ENCODE data around the gene CES4A.
A peak's percentile ranks its signal among the peaks of the same experiment; 100 is the strongest.

Gene CES4A

GRCh38 chr16:67026570-67026969 is 38.2 kb downstream of the CES4A start:
- DNase-seq (ENCODE audit: low spot score): no peak
- Histone ChIP-seq H3K4me3 (ENCODE audit: low read length in 2 of 2) (no peak overlapping the region), H3K4me1 (ENCODE audit: control insufficient read depth in 2 of 2, insufficient read depth in 1 of 2, low read depth in 1 of 2, low read length in 2 of 2) (peaks cover 3 to 6% of the 10 kb centered on the region in 2 donors), H3K9ac (ENCODE audit: low read depth, low read length, poor library complexity) (no peak overlapping the region), H3K36me3 (replicated peaks in 1 of 2; ENCODE audit: control insufficient read depth in 2 of 2, insufficient read depth in 2 of 2, low read length in 2 of 2) (peaks cover 0 to 10% of the 10 kb centered on the region in 2 donors), H3K27ac (replicated peaks; ENCODE audit: low read length) (no peak overlapping the region), H4K91ac (ENCODE audit: low read depth, low read length, poor library complexity) (no peak overlapping the region), H3K14ac (ENCODE audit: low read length) (no peak overlapping the region), H3K18ac (ENCODE audit: low read length) (no peak overlapping the region), H3K4ac (ENCODE audit: low read length) (no peak overlapping the region), H3K27me3 (ENCODE audit: control insufficient read depth in 3 of 3, insufficient read depth in 3 of 3, low read depth in 1 of 3, low read length in 3 of 3) (no peaks in the 10 kb centered on the region), H2BK15ac (ENCODE audit: low read length) (no peak overlapping the region), H2BK12ac (ENCODE audit: low read length) (no peak overlapping the region), H3K4me2 (ENCODE audit: insufficient read depth, low read length, poor library complexity, severe bottlenecking) (no peak overlapping the region), H3K9me3 (replicated peaks in 1 of 2; ENCODE audit: control insufficient read depth in 2 of 2, insufficient read depth in 1 of 2, low read depth in 1 of 2, low read length in 2 of 2) (no peaks in the 10 kb centered on the region), H3K23ac (ENCODE audit: low read depth, low read length, poor library complexity) (no peak overlapping the region), H2BK120ac (ENCODE audit: low read depth, low read length) (no peak overlapping the region), H4K8ac (ENCODE audit: low read depth, low read length) (no peak overlapping the region), H2AFZ (ENCODE audit: low read length) (no peak overlapping the region), H2BK5ac (ENCODE audit: low read length) (no peak overlapping the region), H3K79me1 (ENCODE audit: low read depth, low read length) (peaks cover 9% of the 10 kb centered on the region), H2AK5ac (ENCODE audit: low read depth, low read length) (no peak overlapping the region)
- WGBS, 2 donors (ENCODE audit: extremely low coverage in 2 of 2, insufficient read length in 2 of 2, insufficient replicate concordance in 1 of 2): no CpG with 5 or more reads among the region's 4 CpGs

GRCh38 chr16:67027046-67027445 is 38.7 kb downstream of the CES4A start:
- no peak overlapping the region for H3K27ac ChIP-seq (replicated peaks; ENCODE audit: low read length)
- no CpG with 5 or more reads among the region's 6 CpGs for WGBS, 2 donors (ENCODE audit: extremely low coverage in 2 of 2, insufficient read length in 2 of 2, insufficient replicate concordance in 1 of 2)
- no peak overlapping the region for H2BK15ac ChIP-seq (ENCODE audit: low read length)
- no peak overlapping the region for H2AFZ ChIP-seq (ENCODE audit: low read length)
- H3K4me1 ChIP-seq (ENCODE audit: control insufficient read depth in 2 of 2, insufficient read depth in 1 of 2, low read depth in 1 of 2, low read length in 2 of 2): peaks cover 3 to 6% of the 10 kb centered on the region in 2 donors
- H2BK5ac ChIP-seq (ENCODE audit: low read length): no peak overlapping the region
- no peak overlapping the region for H3K9ac ChIP-seq (ENCODE audit: low read depth, low read length, poor library complexity)
- H2BK120ac ChIP-seq (ENCODE audit: low read depth, low read length): no peak overlapping the region
- H3K18ac ChIP-seq (ENCODE audit: low read length): no peak overlapping the region
- no peaks in the 10 kb centered on the region for H3K9me3 ChIP-seq (replicated peaks in 1 of 2; ENCODE audit: control insufficient read depth in 2 of 2, insufficient read depth in 1 of 2, low read depth in 1 of 2, low read length in 2 of 2)
- no peak overlapping the region for H3K4ac ChIP-seq (ENCODE audit: low read length)
- H2BK12ac ChIP-seq (ENCODE audit: low read length): no peak overlapping the region
- no peak overlapping the region for H3K23ac ChIP-seq (ENCODE audit: low read depth, low read length, poor library complexity)
- H4K91ac ChIP-seq (ENCODE audit: low read depth, low read length, poor library complexity): no peak overlapping the region
- H3K14ac ChIP-seq (ENCODE audit: low read length): no peak overlapping the region
- DNase-seq (ENCODE audit: low spot score): no peak
- H4K8ac ChIP-seq (ENCODE audit: low read depth, low read length): no peak overlapping the region
- H2AK5ac ChIP-seq (ENCODE audit: low read depth, low read length): no peak overlapping the region
- peaks cover 9% of the 10 kb centered on the region for H3K79me1 ChIP-seq (ENCODE audit: low read depth, low read length)
- H3K4me2 ChIP-seq (ENCODE audit: insufficient read depth, low read length, poor library complexity, severe bottlenecking): no peak overlapping the region
- H3K36me3 ChIP-seq (replicated peaks in 1 of 2; ENCODE audit: control insufficient read depth in 2 of 2, insufficient read depth in 2 of 2, low read length in 2 of 2): peaks cover 0 to 14% of the 10 kb centered on the region in 2 donors
- H3K4me3 ChIP-seq (ENCODE audit: low read length in 2 of 2): no peak overlapping the region
- no peaks in the 10 kb centered on the region for H3K27me3 ChIP-seq (ENCODE audit: control insufficient read depth in 3 of 3, insufficient read depth in 3 of 3, low read depth in 1 of 3, low read length in 3 of 3)

- peak overlapping the region; percentile 87 for H3K4me2 ChIP-seq (ENCODE audit: insufficient read depth, low read length, poor library complexity, severe bottlenecking)
- no CpG with 5 or more reads among the region's 10 CpGs for WGBS, 2 donors (ENCODE audit: extremely low coverage in 2 of 2, insufficient read length in 2 of 2, insufficient replicate concordance in 1 of 2)
- H3K9ac ChIP-seq (ENCODE audit: low read depth, low read length, poor library complexity): peak overlapping the region; percentile 86
- H3K9me3 ChIP-seq (replicated peaks in 1 of 2; ENCODE audit: control insufficient read depth in 2 of 2, insufficient read depth in 1 of 2, low read depth in 1 of 2, low read length in 2 of 2): peaks cover 0 to 3% of the 10 kb centered on the region in 2 donors
- no peak overlapping the region for H3K14ac ChIP-seq (ENCODE audit: low read length)
- H4K8ac ChIP-seq (ENCODE audit: low read depth, low read length): peak overlapping the region; percentile 86
- H3K23ac ChIP-seq (ENCODE audit: low read depth, low read length, poor library complexity): no peak overlapping the region
- peaks cover 10% of the 10 kb centered on the region for H3K79me1 ChIP-seq (ENCODE audit: low read depth, low read length)
- H3K36me3 ChIP-seq (replicated peaks in 1 of 2; ENCODE audit: control insufficient read depth in 2 of 2, insufficient read depth in 2 of 2, low read length in 2 of 2): peaks cover 3 to 26% of the 10 kb centered on the region in 2 donors
- peak overlapping the region; percentile 71 to 80 for H3K4me3 ChIP-seq (ENCODE audit: low read length in 2 of 2)
- peak overlapping the region; percentile 46 for H2BK12ac ChIP-seq (ENCODE audit: low read length)
- H2BK120ac ChIP-seq (ENCODE audit: low read depth, low read length): no peak overlapping the region
- H2AK5ac ChIP-seq (ENCODE audit: low read depth, low read length): peak overlapping the region; percentile 61
- peak overlapping the region; percentile 84 for H2BK5ac ChIP-seq (ENCODE audit: low read length)
- H2AFZ ChIP-seq (ENCODE audit: low read length): peak overlapping the region; percentile 96
- no peak overlapping the region for H3K4ac ChIP-seq (ENCODE audit: low read length)
- no peak for DNase-seq (ENCODE audit: low spot score)
- no peak overlapping the region for H4K91ac ChIP-seq (ENCODE audit: low read depth, low read length, poor library complexity)
- no peaks in the 10 kb centered on the region for H3K27me3 ChIP-seq (ENCODE audit: control insufficient read depth in 3 of 3, insufficient read depth in 3 of 3, low read depth in 1 of 3, low read length in 3 of 3)
- peak overlapping the region; percentile 97 for H2BK15ac ChIP-seq (ENCODE audit: low read length)
- peak overlapping the region; percentile 60 for H3K27ac ChIP-seq (replicated peaks; ENCODE audit: low read length)
- H3K18ac ChIP-seq (ENCODE audit: low read length): peak overlapping the region; percentile 95
- peaks cover 3 to 6% of the 10 kb centered on the region in 2 donors for H3K4me1 ChIP-seq (ENCODE audit: control insufficient read depth in 2 of 2, insufficient read depth in 1 of 2, low read depth in 1 of 2, low read length in 2 of 2)
Measured at GRCh38 chr16:67028167-67028695, 39.8 kb downstream of the CES4A start.

GRCh38 chr16:67028696-67029253 is 40.4 kb downstream of the CES4A start, which contains the start of gene CBFB:
Gene CBFB (plus strand): TSS chr16:67029149. CDS start chr16:67029408, 259 bp downstream.
- peak within 1 kb of the TSS; percentile 93 for H3K23ac ChIP-seq (ENCODE audit: low read depth, low read length, poor library complexity)
- H3K18ac ChIP-seq (ENCODE audit: low read length): peak within 1 kb of the TSS; percentile 97
- peaks cover 3 to 6% of the 10 kb centered on the region in 2 donors for H3K4me1 ChIP-seq (ENCODE audit: control insufficient read depth in 2 of 2, insufficient read depth in 1 of 2, low read depth in 1 of 2, low read length in 2 of 2)
- H2BK5ac ChIP-seq (ENCODE audit: low read length): peak within 1 kb of the TSS; percentile 94
- peaks cover 0 to 3% of the 10 kb centered on the region in 2 donors for H3K9me3 ChIP-seq (replicated peaks in 1 of 2; ENCODE audit: control insufficient read depth in 2 of 2, insufficient read depth in 1 of 2, low read depth in 1 of 2, low read length in 2 of 2)
- peak within 1 kb of the TSS; percentile 58 for H2BK12ac ChIP-seq (ENCODE audit: low read length)
- peak within 1 kb of the TSS; percentile 87 for H3K4me2 ChIP-seq (ENCODE audit: insufficient read depth, low read length, poor library complexity, severe bottlenecking)
- H4K8ac ChIP-seq (ENCODE audit: low read depth, low read length): peak within 1 kb of the TSS; percentile 86
- H2BK15ac ChIP-seq (ENCODE audit: low read length): peak within 1 kb of the TSS; percentile 98
- H3K9ac ChIP-seq (ENCODE audit: low read depth, low read length, poor library complexity): peak within 1 kb of the TSS; percentile 99
- peak within 1 kb of the TSS; percentile 96 for H2AFZ ChIP-seq (ENCODE audit: low read length)
- DNase-seq (ENCODE audit: low spot score): peak; percentile 86
- WGBS, 2 donors (ENCODE audit: extremely low coverage in 2 of 2, insufficient read length in 2 of 2, insufficient replicate concordance in 1 of 2): no CpG with 5 or more reads among the region's 69 CpGs
- peak within 1 kb of the TSS; percentile 70 for H2AK5ac ChIP-seq (ENCODE audit: low read depth, low read length)
- no peak within 1 kb of the TSS for H3K4ac ChIP-seq (ENCODE audit: low read length)
- peaks cover 3 to 28% of the 10 kb centered on the region in 2 donors for H3K36me3 ChIP-seq (replicated peaks in 1 of 2; ENCODE audit: control insufficient read depth in 2 of 2, insufficient read depth in 2 of 2, low read length in 2 of 2)
- peak within 1 kb of the TSS; percentile 71 to 99 for H3K4me3 ChIP-seq (ENCODE audit: low read length in 2 of 2)
- peak within 1 kb of the TSS; percentile 96 for H2BK120ac ChIP-seq (ENCODE audit: low read depth, low read length)
- H3K27me3 ChIP-seq (ENCODE audit: control insufficient read depth in 3 of 3, insufficient read depth in 3 of 3, low read depth in 1 of 3, low read length in 3 of 3): no peaks in the 10 kb centered on the region
- H3K27ac ChIP-seq (replicated peaks; ENCODE audit: low read length): peak within 1 kb of the TSS; percentile 64
- peak within 1 kb of the TSS; percentile 30 for H4K91ac ChIP-seq (ENCODE audit: low read depth, low read length, poor library complexity)
- H3K79me1 ChIP-seq (ENCODE audit: low read depth, low read length): peaks cover 10% of the 10 kb centered on the region
- peak within 1 kb of the TSS; percentile 98 for H3K14ac ChIP-seq (ENCODE audit: low read length)
